GM06990 (cell line): ENCODE results near the gene ARHGAP22.

Experiments
- DNase-seq: peaks from one replicate; pipeline ENCODE4 v3.0.0-alpha.2; 2011; ENCODE audit not compliant: insufficient read length; ENCODE audit errors: extremely low read depth
- H3K27me3 ChIP-seq: replicated peaks from 2 replicates; pipeline ENCODE4 v1.6.0; 2011; ENCODE audit warnings: low read length; ENCODE audit not compliant: control insufficient read depth, insufficient read depth
- H3K36me3 ChIP-seq: 2 replicates; pipeline ENCODE4 v1.5.1; 2011; ENCODE audit warnings: low read length; ENCODE audit not compliant: control insufficient read depth, insufficient read depth
- H3K4me3 ChIP-seq: replicated peaks from 2 replicates; pipeline ENCODE4 v1.5.1; 2011; ENCODE audit warnings: low read depth, mild to moderate bottlenecking, control low read depth, low read length
- TF ChIP-seq, protein P1 (sequence below): IDR thresholded peaks from 2 replicates; pipeline ENCODE4 v1.5.1; 2011; ENCODE audit warnings: low read length, control low read depth, mild to moderate bottlenecking, inconsistent platforms; ENCODE audit not compliant: insufficient read depth, poor library complexity, severe bottlenecking

The ARHGAP22 gene

GRCh38 chr10:48520594-48520993 is 84.3 kb downstream of the ARHGAP22 start:
- no peak for DNase-seq
- peaks cover 2% of the 10 kb centered on the region for H3K27me3 ChIP-seq
- H3K4me3 ChIP-seq = no peak overlapping the region
- TF ChIP-seq, protein P1, sequence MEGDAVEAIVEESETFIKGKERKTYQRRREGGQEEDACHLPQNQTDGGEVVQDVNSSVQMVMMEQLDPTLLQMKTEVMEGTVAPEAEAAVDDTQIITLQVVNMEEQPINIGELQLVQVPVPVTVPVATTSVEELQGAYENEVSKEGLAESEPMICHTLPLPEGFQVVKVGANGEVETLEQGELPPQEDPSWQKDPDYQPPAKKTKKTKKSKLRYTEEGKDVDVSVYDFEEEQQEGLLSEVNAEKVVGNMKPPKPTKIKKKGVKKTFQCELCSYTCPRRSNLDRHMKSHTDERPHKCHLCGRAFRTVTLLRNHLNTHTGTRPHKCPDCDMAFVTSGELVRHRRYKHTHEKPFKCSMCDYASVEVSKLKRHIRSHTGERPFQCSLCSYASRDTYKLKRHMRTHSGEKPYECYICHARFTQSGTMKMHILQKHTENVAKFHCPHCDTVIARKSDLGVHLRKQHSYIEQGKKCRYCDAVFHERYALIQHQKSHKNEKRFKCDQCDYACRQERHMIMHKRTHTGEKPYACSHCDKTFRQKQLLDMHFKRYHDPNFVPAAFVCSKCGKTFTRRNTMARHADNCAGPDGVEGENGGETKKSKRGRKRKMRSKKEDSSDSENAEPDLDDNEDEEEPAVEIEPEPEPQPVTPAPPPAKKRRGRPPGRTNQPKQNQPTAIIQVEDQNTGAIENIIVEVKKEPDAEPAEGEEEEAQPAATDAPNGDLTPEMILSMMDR = no peak
- H3K36me3 ChIP-seq = no peaks in the 10 kb centered on the region

- H3K4me3 ChIP-seq = no peak overlapping the region
- H3K36me3 ChIP-seq = no peaks in the 10 kb centered on the region
- TF ChIP-seq, protein P1 = no peak
- peaks cover 2% of the 10 kb centered on the region; the same call in 1 of the 2 replicates for H3K27me3 ChIP-seq
- DNase-seq = no peak
Observed at GRCh38 chr10:48520184-48520506, 84.7 kb downstream of the ARHGAP22 start.

DNA sequence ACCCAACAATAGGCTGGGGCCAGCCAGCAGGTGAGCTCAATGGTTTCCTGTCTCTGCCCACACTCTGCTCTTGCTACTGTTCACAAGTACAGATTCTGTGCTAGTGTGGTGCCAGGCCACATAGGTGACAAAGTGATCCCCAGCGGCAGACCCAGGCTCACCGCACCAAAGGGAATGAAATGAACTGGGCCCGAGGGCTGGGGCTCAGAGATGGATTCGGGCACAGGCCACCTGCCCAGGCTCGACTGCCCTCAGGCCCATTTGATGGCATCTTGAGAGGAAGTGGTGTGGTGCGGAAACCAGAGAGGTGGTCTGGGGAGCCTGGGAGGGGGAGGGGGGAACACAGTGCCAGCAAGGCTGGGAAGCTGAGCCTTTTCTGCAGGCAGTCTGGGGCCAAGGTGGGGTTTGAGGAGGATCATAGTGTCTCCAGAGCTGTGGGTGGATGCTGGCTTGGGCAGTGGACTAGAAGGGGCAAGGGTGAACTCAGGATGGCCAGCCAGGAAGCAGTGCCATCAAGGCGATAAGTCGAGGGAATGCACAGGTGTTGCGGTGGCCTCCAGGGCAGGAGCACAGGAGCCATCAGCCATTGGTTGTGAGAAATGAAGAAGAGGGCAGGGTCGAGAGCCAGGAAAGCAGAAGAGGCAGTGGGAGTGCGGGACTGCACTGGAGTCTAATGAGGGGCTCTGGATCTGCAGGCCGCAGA is 85.2 kb downstream of the ARHGAP22 start:
- Histone ChIP-seq H3K36me3 (no peaks in the 10 kb centered on the region), H3K4me3 (no peak overlapping the region), H3K27me3 (peaks cover 2% of the 10 kb centered on the region; the same call in 1 of the 2 replicates)
- DNase-seq = no peak
- TF ChIP-seq, protein P1 = no peak

GRCh38 chr10:48518986-48519385 is 85.9 kb downstream of the ARHGAP22 start:
- DNase-seq = no peak
- TF ChIP-seq, protein P1 = no peak
- Histone ChIP-seq H3K27me3 (peaks cover 2% of the 10 kb centered on the region; the same call in 1 of the 2 replicates), H3K4me3 (no peak overlapping the region), H3K36me3 (no peaks in the 10 kb centered on the region)

GRCh38 chr10:48517911-48518811 is 86.7 kb downstream of the ARHGAP22 start:
- TF ChIP-seq, protein P1 = no peak
- DNase-seq = no peak
- peaks cover 2% of the 10 kb centered on the region; the same call in 1 of the 2 replicates for H3K27me3 ChIP-seq
- H3K4me3 ChIP-seq = no peak overlapping the region
- no peaks in the 10 kb centered on the region for H3K36me3 ChIP-seq
